Sigmoid colon (tissue), 7 donors: ENCODE results near the gene SMYD4. TPM values are rescaled to one million over a fixed set of nuclear protein-coding genes. Genes with fewer than 3 reads are reported as not detected.

Experiments used
- DNase-seq: peaks from one replicate; pipeline ENCODE4 v3.0.0-alpha.2; 2019
- H3K27ac ChIP-seq, 4 donors: fragments of 200-600 bp; sonication (generic); one replicate each; pipeline ENCODE4 v1.5.1; 2016 to 2019; ENCODE audit warnings: mild to moderate bottlenecking in 1 of 4
- H3K27me3 ChIP-seq, 3 donors: fragments of 200-600 bp; sonication (generic); one replicate each; pipeline ENCODE4 v1.5.1; 2019; ENCODE audit warnings: mild to moderate bottlenecking in 1 of 3
- H3K36me3 ChIP-seq, 4 donors: fragments of 200-600 bp; sonication (generic); one replicate each; pipeline ENCODE4 v1.5.1; 2016 to 2019
- H3K4me1 ChIP-seq, 4 donors: fragments of 200-600 bp; sonication (generic); one replicate each; pipeline ENCODE4 v1.5.1; 2017 to 2019
- H3K4me3 ChIP-seq, 4 donors: fragments of 200-600 bp; sonication (generic); one replicate each; pipeline ENCODE4 v1.5.1; 2017 to 2019; ENCODE audit warnings: mild to moderate bottlenecking in 2 of 4, moderate library complexity in 1 of 4
- H3K9me3 ChIP-seq, 4 donors: fragments of 200-600 bp in 3 of 4; sonication (generic) in 3 of 4; one replicate each; pipeline versions ENCODE4 v1.5.1 to v1.6.1; 2013 to 2019
- EP300 ChIP-seq, 4 donors: sonication (generic); formaldehyde crosslinking; IDR thresholded peaks; one replicate each; pipeline ENCODE4 v1.6.1; 2017; ENCODE audit warnings: antibody characterized with exemption in 4 of 4
- POLR2A ChIP-seq, 2 donors: fragments of 450-650 bp; IDR thresholded peaks; one replicate each; pipeline ENCODE4 v1.6.1; 2016; ENCODE audit warnings: antibody characterized with exemption in 2 of 2, mild to moderate bottlenecking in 2 of 2, moderate library complexity in 2 of 2
- POLR2AphosphoS5 ChIP-seq, 4 donors: sonication (generic); formaldehyde crosslinking; IDR thresholded peaks; one replicate each; pipeline ENCODE4 v1.6.1; 2017; ENCODE audit warnings: antibody characterized with exemption in 4 of 4
- WGBS, 2 donors: extraction: QIAGEN DNeasy Blood & Tissue Kit; methylation state at CpG; one replicate each; pipeline ENCODE4 v1.1.7; 2013; 5-methylcytosine and 5-hydroxymethylcytosine counted together
- intact Hi-C: fragments of 100-400 bp; cut with DNase I; formaldehyde crosslinking; loops from one replicate; pipeline ENCODE4 v1.15.1; 2023
- polyA plus RNA-seq, 3 donors: library from polyadenylated mRNA; stranded (reverse); fragments of 200-250 nt; gene quantifications; one replicate each; pipeline ENCODE4 v1.2.3, GENCODE V29; 2013
- total RNA-seq, 4 donors: library from RNA; depleted of rRNA; stranded (reverse); fragments of >200 nt; gene quantifications; one replicate each; pipeline ENCODE4 v1.1.0, GENCODE V29; 2016
- TF ChIP-seq, protein P1 (sequence below), 4 experiments: fragments of 450-650 bp in 3 of 4; fragments of 200-600 bp in 1 of 4; IDR thresholded peaks; one replicate each; pipeline ENCODE4 v1.5.1; 2016 to 2019; ENCODE audit warnings: antibody characterized with exemption in 4 of 4, mild to moderate bottlenecking in 3 of 4, moderate library complexity in 2 of 4
- donor health status: healthy with polysubstance abuse.
- donor health status: Bipolar disorder and iron deficiency.
- donor health status: healthy.

Gene SMYD4
- total and polyA plus RNA-seq, 7 donors, result 2.4 to 19.1 (median 14.3) TPM

DNA sequence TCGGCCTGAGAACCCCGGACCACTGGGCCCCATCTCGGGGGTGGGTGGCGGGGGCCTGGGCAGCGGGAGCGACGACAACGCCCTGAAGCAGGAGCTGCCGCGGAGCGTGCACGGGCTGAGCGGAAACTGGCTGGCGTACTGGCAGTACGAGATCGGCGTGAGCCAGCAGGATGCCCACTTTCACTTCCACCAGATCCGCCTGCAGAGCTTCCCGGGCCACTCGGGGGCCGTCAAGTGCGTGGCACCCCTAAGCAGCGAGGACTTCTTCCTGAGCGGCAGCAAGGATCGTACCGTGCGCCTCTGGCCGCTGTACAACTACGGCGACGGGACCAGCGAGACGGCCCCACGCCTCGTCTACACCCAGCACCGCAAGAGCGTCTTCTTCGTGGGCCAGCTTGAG is 95.9 kb downstream of the SMYD4 start:
- Histone ChIP-seq H3K9me3 (no peaks in the 10 kb centered on the region), H3K4me3 (no peak overlapping the region), H3K27me3 (no peaks in the 10 kb centered on the region), H3K4me1 (peaks cover 0 to 35% (median 30%) of the 10 kb centered on the region in 4 donors), H3K27ac (no peak overlapping the region), H3K36me3 (peaks cover 21 to 60% (median 24%) of the 10 kb centered on the region in 4 donors)
- no peak for TF ChIP-seq EP300 (IDR thresholded peaks at IDR 0.05)
- TF ChIP-seq POLR2A (IDR thresholded peaks at IDR 0.05), result no peak
- no peak for TF ChIP-seq POLR2AphosphoS5 (IDR thresholded peaks at IDR 0.05)
- TF ChIP-seq, protein P1, sequence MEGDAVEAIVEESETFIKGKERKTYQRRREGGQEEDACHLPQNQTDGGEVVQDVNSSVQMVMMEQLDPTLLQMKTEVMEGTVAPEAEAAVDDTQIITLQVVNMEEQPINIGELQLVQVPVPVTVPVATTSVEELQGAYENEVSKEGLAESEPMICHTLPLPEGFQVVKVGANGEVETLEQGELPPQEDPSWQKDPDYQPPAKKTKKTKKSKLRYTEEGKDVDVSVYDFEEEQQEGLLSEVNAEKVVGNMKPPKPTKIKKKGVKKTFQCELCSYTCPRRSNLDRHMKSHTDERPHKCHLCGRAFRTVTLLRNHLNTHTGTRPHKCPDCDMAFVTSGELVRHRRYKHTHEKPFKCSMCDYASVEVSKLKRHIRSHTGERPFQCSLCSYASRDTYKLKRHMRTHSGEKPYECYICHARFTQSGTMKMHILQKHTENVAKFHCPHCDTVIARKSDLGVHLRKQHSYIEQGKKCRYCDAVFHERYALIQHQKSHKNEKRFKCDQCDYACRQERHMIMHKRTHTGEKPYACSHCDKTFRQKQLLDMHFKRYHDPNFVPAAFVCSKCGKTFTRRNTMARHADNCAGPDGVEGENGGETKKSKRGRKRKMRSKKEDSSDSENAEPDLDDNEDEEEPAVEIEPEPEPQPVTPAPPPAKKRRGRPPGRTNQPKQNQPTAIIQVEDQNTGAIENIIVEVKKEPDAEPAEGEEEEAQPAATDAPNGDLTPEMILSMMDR (IDR thresholded peaks at IDR 0.05), result no peak
- 95% methylated on average over 38 of the region's 38 CpGs for WGBS, 2 donors
- intact Hi-C loops, result no loop called here
- no peak for DNase-seq

DNA sequence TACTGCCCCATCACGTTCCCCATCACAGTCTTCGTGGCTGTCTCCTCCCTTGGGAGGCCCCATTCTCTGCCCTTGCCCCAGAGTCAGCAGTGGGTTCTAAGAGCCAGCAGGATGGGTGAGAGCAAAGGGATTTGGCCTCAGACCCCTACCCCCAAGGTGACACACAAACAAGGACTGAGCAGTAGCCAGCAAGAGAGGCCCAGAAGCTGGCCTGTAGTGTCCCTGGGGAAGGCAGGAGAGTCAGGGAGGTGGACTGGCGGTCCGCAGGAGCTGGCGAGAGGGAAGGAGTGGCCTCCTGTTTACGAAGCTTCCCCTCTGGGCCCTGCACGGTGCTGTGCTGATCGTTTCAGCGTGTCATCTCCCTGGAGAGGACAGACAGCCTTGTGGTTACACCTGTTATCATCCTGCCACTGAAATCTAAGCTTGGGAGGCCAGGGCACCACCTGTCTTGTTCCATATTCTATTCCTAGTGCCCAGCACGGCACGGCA is 96.8 kb downstream of the SMYD4 start:
- Histone ChIP-seq H3K36me3 (peaks cover 17 to 63% (median 31%) of the 10 kb centered on the region in 4 donors), H3K4me3 (no peak overlapping the region), H3K4me1 (peaks cover 0 to 39% (median 30%) of the 10 kb centered on the region in 4 donors), H3K27me3 (no peaks in the 10 kb centered on the region), H3K27ac (no peak overlapping the region), H3K9me3 (no peaks in the 10 kb centered on the region)
- 68 to 78% methylated on average over 11 of the region's 11 CpGs for WGBS, 2 donors
- intact Hi-C loops, result no loop called here
- TF ChIP-seq POLR2AphosphoS5 (IDR thresholded peaks at IDR 0.05) (no peak), POLR2A (IDR thresholded peaks at IDR 0.05) (no peak), EP300 (IDR thresholded peaks at IDR 0.05) (no peak)
- TF ChIP-seq, protein P1 (IDR thresholded peaks at IDR 0.05), result no peak
- DNase-seq, result no peak

DNA sequence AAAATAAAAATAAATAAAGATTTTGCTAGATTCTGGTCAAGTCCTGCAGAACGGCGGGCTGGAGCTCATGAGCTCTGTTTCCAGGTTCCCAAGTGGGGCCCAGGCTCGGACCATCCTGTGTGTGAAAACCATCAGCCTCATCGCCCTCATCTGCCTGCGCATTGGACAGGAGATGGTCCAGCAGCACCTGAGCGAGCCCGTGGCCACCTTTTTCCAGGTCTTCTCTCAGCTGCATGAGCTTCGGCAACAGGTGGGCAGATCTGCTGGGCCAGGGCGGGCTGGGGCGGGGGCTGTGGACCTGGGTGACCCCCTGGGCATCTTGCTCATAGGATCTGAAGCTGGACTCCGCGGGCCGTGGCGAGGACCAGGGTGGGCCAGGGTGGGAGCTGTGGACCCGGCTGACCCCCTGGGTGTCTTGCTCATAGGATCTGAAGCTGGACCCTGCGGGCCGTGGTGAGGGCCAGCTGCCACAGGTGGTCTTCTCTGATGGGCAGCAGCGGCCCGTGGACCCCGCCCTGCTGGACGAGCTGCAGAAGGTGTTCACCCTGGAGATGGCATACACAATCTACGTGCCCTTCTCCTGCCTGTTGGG is 97.4 kb downstream of the SMYD4 start:
- no peaks in the 10 kb centered on the region for H3K9me3 ChIP-seq
- TF ChIP-seq EP300 (IDR thresholded peaks at IDR 0.05) (no peak), POLR2A (IDR thresholded peaks at IDR 0.05) (no peak), POLR2AphosphoS5 (IDR thresholded peaks at IDR 0.05) (no peak)
- TF ChIP-seq, protein P1 (IDR thresholded peaks at IDR 0.05), result no peak
- H3K27ac ChIP-seq, result peak overlapping the region in 1 of 4 donors; percentile 85
- no peaks in the 10 kb centered on the region for H3K27me3 ChIP-seq
- 90 to 95% methylated on average over 22 of the region's 22 CpGs for WGBS, 2 donors
- no peak overlapping the region for H3K4me3 ChIP-seq
- DNase-seq, result no peak
- H3K4me1 ChIP-seq, result peaks cover 0 to 45% (median 30%) of the 10 kb centered on the region in 4 donors
- peaks cover 12 to 63% (median 30%) of the 10 kb centered on the region in 4 donors for H3K36me3 ChIP-seq
- intact Hi-C loops, result no loop called here

DNA sequence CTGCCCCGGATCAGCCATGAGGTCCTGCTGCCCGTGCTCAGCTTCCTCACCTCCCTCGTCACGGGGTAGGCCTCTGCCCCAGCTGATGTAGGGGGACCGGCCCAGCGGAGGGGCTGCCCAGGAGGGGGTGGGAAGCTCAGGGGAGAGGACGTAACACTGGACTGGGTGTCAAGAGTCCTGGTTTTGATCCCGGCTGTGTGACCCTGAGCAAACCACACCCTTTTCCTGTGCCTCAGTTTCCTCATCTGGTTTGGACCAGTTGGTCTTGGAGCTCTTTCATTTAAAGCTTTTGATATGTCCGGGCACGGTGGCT is 98.6 kb downstream of the SMYD4 start:
- H3K27ac ChIP-seq, result peak overlapping the region; percentile 76 to 85 (median 83)
- H3K27me3 ChIP-seq, result no peaks in the 10 kb centered on the region
- DNase-seq, result no peak
- WGBS, 2 donors, result 85 to 91% methylated on average over 10 of the region's 10 CpGs
- TF ChIP-seq EP300 (IDR thresholded peaks at IDR 0.05) (no peak), POLR2AphosphoS5 (IDR thresholded peaks at IDR 0.05) (no peak), POLR2A (IDR thresholded peaks at IDR 0.05) (no peak)
- TF ChIP-seq, protein P1 (IDR thresholded peaks at IDR 0.05), result no peak
- intact Hi-C loops, result no loop called here
- H3K9me3 ChIP-seq, result no peaks in the 10 kb centered on the region
- peaks cover 0 to 48% (median 26%) of the 10 kb centered on the region in 4 donors for H3K4me1 ChIP-seq
- peaks cover 5 to 64% (median 29%) of the 10 kb centered on the region in 4 donors for H3K36me3 ChIP-seq
- H3K4me3 ChIP-seq, result no peak overlapping the region
